Astrocyte of the hippocampus (primary cell): ENCODE results near the gene CPN1.
"Not testable (repeated sequence)": the region's sequence is repeated elsewhere in the genome, so short reads cannot be mapped to it uniquely, and the experiment has no call there.

Source experiments
- DNase-seq: peaks from one replicate; pipeline ENCODE4 v3.0.0; 2011; ENCODE audit warnings: low read depth, low spot score

Gene CPN1

GRCh38 chr10:100024748-100025147 lies 56.9 kb downstream of the CPN1 start:
- no peak for DNase-seq

DNA sequence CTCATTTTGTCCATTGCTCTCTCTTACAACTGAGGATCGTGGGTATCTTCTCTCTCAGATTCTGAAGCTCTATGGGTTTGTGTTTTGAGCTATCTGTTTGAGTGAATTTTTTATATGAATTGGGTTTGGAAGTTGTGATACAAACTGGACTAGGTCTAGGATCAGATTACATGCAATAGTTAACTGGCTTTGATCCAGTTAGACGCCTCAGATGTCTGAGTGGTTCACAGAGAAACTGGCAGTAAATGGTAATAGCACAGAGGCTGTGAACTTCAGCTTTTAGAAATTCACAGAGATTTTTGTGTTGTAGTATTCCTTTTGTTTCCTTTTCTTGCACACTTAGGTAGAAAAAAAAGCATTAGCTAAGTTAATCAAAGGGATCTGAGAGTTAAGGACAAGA lies 59.3 kb downstream of the CPN1 start:
- peak; percentile 41 for DNase-seq

DNA sequence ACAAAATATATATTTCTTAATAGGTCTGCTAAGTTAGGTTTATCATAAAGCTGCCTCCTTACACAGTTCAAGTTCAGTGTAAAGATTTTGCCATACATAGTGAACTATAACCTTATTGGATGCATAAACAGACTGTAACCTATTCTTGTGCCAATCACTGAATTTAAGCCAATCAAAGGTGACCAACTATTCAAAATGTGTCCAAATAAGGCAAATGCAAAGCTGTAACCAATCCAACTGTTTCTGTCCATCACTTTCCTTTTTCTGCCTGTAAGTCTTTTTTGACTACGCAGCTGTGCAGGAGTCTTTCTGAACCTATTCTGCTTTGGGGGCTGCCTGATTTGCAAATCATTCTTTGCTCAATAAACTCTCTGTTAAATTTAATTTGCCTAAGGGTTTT lies 60.3 kb downstream of the CPN1 start:
- no peak for DNase-seq

- DNase-seq: no peak
Measured at GRCh38 chr10:100020886-100021253, 60.8 kb downstream of the CPN1 start.

DNA sequence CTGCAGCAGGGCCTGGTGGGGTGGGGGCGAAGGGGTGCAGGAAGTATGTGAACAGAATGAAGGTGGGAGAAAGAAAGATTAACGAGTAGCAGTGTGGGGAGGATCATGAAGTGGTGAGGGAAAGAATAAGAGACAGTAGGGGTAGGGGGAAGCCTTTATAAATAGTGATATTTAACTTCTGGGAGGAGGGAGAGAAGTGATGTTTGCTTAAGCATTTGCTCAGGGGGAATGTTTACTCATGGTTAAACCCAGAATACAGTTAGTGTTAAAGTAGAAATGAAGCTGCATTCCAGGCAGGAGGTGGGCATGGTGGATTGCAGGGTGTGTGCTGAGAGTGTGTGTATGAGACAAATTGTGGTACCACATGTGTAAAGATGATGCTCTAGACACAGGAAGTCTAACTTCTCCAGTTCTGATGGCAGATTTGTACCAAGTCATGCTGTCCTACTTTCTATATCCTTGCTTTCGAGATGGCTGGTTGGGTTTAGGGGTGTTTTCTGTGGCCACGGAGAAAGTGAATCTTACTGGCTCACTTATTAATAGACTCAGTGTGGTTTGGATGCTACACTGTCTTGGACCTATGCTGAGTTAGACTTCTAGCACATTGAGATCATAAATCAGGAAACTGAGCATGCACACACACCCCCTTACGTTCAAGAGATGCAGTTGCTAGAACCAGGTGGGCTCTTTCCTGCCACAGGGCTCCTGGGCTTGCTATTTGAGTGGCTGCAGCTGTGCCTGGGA lies 61.4 kb downstream of the CPN1 start:
- no peak for DNase-seq

DNA sequence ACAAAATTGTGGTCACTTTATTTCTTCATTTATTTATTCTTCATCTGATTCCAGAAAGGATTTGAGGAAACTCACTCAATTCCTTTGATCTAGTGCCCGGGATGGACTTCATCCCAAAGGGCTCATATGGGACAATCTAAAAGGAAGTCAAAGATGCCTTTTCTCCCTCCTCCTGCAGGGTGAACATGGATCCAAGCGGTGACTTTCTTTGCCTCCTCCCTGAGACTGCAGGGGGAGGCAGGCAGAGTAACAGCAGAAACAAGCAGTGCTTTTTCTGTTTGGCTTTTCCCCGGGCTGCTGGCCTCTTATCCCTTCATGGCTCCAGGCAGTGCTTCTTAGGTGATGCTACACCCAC lies 61.9 kb downstream of the CPN1 start:
- peak; percentile 29 for DNase-seq

GRCh38 chr10:100014071-100014762 lies 67.5 kb downstream of the CPN1 start:
- no peak for DNase-seq

DNA sequence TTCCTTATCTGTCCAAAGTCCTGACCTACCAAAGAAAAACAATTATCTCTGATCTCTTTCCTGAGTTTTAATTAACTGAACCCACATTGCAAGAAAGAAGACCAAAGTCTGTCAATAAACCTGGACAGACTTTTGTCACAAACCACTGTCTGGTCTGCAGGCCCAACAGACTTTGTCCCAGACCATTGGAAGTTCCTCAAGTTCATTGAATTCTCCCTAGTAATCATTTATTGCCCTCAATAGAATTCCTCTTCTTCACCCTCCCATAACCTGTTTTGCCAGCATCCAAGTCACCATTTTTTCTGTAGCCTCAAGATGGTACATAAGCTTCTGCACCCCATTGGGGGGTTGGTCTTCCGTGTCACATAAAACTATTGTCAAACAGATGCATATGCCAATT lies 68.0 kb downstream of the CPN1 start:
- no peak for DNase-seq

DNA sequence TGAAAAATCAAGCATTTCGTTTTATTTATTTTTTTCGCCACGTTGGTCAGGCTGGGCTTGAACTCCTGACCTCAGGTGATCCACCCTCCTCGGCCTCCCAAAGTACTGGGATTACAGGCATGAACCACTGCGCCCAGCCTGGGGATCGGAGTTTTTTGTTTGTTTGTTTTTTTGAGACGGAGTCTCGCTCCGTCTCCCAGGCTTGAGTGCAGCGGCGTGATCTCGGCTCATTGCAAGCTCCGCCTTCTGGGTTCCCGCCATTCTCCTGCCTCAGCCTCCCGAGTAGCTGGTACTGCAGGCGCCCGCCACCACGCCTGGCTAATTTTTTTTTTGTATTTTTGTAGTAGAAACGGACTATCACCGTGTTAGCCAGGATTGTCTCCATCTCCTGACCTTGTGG lies 69.8 kb downstream of the CPN1 start:
- not testable (repeated sequence) for DNase-seq

- peak; percentile 96 for DNase-seq
Measured at GRCh38 chr10:100009793-100010676, 71.6 kb downstream of the CPN1 start, which contains the start of gene DNMBP. DNMBP (minus strand) TSS chr10:100009947; CDS start chr10:99972124, 37,823 bp downstream.

- no peak for DNase-seq
Measured at GRCh38 chr10:100009283-100009792, 72.3 kb downstream of the CPN1 start.

GRCh38 chr10:100008708-100009282 lies 72.9 kb downstream of the CPN1 start:
- DNase-seq: no peak

DNA sequence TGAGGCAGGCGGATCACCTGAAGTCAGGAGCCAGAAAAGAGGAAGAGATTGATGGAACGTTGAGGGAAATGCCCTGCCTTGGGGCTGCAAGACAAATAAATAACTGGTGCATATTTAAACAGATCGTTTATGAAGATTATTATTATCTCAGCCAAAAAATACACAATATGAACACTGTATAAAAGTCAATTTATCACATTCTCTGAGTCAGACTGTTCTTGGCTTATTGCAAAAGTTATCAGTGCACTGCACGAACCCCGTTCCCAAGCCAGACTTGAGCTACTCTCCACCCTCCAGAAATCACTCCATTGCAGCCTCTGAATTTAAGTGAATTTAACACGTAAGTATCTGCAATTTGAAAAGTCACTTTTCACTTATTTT lies 73.5 kb downstream of the CPN1 start:
- no peak for DNase-seq

DNA sequence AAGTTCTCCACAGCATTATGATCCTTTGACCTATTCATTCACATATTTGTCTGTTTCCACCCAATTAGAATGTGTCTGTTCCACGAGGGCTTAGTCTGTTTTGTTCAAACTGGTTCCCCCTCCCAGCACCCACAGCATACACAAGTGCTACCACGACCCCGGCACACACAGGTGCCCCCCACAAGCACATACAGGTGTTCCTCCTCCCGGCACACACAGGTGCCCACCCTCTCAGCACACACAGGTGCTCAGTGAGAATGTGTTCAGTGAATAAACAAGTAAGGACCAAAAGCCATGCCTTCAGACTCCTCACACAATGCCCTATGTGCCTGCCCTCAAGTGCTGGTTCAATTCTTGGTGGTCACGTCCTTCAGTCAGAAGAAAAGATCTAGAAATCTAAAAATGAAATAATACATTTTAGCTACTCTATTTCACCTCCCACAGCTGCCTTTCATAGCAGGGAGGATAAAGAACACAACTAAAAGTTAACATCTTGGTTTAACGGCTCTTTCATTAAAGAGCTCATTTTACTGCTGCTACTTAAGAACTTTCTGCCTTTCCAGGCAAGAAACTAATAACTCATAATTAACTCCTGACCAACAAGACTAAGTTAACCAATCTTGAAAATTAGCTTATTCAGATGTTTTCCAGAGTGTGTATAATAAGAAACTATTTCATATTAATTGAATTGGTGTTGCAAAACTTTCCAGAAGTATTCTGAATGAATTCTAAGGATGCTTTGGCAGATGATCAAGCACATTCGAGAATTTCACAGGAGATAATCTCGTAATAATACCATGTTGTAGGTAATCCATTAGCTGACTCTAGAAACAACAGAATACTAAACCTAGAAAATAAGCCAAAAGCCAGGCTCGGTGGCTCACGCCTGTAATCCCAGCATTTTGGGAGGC lies 74.2 kb downstream of the CPN1 start:
- no peak for DNase-seq

GRCh38 chr10:100006243-100006886 lies 75.3 kb downstream of the CPN1 start:
- DNase-seq: peak; percentile 84

DNA sequence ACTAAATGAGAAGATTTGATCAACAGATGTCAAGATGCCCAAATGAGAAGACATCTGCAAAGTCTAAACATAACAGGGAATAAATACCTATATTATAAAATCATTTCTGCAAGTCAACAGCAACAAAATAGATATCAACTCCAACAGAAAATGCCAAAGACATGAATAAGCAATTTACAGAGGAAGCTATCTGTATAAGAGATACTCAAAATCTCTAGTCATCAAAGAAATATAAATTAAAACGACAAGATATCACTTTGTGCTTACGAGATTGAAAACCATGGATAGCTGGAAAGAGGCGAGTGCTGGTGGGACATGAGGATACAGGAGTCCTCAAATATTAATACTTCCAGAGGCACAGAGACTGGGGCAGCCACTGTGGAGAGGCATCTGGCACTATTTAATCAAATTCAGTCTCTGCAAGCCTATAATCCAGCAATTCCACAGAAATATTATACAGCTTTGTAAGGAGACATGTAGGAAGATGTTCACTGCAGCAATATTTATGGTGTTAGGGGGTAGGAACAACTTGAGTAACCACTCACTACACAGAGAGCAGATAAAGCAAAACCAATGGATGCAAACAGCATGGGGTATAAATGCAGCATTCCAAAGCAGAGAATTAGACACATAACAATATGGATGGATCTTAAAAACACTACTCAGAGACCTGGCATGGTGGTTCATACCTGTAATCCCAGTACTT lies 76.7 kb downstream of the CPN1 start:
- no peak for DNase-seq

DNA sequence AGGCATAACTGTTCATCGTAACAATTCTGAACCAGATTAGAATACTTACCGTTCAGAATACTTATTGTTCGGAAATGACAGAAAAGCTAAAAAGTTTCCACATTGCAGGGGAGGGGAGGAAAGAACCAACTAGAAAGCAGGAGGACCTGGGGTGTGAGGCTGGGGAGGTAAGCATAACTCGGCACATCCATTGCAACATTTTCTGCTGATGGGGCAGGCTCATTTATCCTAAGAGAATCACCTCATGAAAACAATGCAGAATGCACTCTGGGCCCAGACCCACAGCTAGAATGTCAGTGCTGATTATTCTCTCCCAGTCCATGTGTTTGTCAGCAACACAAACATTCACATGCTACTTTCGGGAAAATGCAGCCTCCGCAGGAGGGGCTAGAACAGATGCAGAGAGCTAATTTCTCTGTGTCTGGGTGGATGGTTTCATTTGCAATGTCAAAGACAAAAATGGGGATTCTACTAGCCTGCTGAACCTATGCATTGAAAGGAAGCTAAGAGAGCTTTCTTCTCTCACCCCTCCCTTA lies 81.5 kb downstream of the CPN1 start:
- DNase-seq: no peak

- no peak for DNase-seq
Measured at GRCh38 chr10:99999319-100000108, 82.2 kb downstream of the CPN1 start.

DNA sequence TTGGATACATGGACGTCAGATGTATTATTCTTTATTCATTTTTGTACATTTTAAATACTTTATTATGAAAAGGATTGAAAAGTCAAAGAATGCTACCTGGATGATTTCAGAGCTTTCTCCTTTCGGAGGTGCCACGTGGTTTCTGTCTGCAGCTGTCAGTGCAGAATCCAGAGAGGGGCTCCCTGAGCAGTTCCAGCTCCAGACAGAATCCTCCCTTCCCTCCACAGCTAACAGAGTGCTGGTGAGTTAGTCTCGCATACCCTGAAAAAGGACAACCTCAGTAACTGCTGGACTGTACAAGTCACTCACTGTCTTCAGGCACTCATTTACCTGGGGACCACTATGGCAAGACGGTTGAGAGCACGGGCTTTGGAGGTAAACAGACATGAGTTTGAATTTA lies 82.8 kb downstream of the CPN1 start:
- DNase-seq: no peak
